HG03175 (cell line): ENCODE results near the gene PCSK6.
"Not testable (repeated sequence)": the region's sequence is repeated elsewhere in the genome, so short reads cannot be mapped to it uniquely, and the experiment has no call there.

Experiments
- ATAC-seq: cut with Tn5 transposase; IDR thresholded peaks from one replicate; pipeline ENCODE4 v1.9.1; 2021; ENCODE audit warnings: mild to moderate bottlenecking, moderate library complexity; ENCODE audit not compliant: unreplicated experiment

Gene PCSK6

DNA sequence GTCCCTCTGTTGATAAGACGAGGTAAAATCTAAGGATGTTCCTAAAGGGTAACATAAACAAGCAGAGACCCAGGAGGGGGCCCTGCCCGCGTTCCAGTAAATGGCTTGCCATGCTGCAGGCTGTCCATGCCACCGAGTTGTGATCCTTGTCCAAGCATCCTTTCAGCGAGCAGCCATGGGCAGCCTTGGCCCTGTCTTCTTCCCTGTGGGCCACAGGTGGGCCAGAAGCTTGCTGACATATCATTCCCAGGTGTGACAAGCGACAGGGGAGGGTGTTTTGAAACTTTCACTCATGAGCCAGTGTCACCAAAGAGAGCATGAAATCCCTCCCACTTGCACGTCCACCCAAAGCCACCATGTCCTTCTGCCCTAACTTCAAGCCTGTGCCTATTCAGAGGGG lies 53.7 kb downstream of the PCSK6 start:
- ATAC-seq = no peak

DNA sequence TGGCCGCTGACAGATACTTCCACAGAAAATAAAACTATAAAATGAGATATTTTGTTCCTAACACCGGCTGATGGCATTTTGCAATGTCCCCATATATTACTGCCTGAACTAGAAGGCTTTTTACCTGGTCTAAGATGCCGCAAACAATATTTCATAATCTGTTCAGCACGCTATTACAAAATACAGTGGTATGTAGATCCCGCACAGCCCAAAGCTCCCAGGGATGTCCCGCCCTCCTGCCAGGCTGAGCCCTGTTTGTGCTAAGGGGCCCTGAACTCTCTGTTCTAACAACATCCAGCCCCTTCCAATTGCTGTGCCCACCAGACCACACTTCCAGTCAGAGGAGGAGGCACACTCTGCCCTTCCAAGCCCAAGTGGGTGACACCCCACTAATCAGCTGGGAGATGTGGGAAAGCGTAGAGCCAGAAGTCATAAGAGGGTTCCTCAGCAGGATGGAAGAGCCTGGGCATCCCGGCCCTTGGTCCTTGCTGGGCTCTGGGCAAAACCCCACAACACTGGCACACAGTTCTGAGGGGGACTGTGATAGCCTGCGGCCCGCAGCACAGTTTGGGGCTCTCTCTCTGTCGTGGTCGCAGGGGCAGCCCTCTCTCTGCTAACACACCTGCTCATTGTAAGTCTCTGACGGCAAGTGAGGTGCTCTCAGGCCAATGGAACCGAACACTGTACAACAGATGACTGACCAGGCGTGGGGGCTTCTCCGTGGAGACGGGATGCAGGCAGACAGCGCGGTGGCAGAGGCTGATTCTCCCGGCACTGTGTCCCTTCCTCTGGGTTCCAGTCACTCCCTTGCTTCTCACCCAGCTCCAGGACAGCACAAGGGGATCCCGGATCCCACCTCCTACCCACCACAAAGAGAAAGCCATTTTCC lies 55.2 kb downstream of the PCSK6 start:
- ATAC-seq = no peak

DNA sequence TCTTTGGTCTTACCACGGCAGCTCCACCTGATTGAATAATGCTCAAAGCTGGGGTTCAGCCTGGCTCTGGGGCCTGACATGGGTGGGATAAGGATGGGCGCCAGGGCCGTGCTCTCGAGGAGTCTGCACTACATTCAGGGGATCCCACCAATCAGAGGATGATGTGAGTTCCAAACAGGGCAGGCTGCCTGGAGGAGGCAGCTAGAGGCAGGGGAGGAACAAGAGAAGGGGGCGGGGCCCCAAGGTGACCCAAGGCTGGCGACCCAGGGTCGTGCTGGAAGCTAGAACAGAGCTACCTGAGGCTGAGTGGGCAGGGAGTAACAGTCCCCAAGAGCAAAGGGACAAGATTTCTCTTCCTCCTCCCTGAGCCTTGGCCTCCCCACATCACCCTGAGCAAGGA lies 56.1 kb downstream of the PCSK6 start:
- ATAC-seq = no peak

DNA sequence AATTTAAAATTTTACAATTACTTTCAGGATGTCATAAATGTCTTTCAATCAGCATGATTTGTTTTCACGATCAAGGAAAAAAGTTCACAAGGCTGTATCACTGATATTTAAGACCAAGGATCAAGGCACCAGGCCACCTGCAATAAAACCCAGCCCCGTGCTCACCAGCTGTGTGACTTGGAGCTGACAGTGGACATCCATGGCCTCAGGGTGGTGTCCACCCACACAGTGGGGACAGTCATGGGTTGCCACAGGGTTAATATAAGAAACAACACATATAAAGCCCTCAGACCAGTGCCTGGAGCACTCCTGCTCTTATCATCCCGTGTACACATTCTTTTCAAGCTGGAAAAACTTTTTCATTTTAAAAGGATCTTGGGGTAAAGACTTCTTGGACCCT lies 56.5 kb downstream of the PCSK6 start:
- no peak for ATAC-seq

DNA sequence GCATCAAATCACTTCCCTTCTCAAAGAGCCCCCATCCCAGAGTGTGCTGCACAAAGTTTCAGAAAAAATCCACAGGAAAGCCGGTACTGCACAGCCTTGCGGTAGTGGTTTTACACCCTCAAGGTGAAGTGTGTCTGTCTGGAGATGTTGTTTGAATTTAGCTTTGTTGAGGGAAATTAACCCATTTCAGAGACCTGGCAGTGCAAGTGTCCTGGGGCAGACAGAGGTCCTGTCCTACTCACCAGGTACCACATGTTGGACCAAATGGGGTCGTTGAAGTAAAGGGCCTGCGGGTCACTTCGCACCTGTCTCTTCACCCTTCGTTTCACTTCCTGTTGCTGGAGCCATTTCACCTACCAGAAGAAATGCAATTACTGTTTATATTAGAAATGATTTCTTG lies 57.8 kb downstream of the PCSK6 start:
- ATAC-seq = no peak

DNA sequence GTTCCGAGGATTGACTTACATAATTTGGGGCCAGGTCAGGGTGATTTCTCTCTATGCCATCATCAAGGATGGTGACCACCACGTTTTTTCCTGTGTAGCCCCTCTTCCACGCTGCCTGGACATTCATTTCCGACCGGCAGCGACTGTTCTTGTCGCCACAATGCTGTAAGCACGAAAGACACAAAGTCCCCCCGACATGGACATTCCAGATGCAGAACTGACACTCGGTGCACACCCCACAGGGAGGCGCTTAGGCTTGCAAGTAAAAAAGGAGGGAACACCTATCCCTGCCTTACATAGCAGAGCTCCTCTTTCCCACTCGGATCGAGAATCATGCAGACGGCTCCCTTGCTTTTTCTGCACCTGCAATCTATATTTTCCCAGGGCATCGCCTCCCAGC lies 58.2 kb downstream of the PCSK6 start:
- ATAC-seq = no peak

DNA sequence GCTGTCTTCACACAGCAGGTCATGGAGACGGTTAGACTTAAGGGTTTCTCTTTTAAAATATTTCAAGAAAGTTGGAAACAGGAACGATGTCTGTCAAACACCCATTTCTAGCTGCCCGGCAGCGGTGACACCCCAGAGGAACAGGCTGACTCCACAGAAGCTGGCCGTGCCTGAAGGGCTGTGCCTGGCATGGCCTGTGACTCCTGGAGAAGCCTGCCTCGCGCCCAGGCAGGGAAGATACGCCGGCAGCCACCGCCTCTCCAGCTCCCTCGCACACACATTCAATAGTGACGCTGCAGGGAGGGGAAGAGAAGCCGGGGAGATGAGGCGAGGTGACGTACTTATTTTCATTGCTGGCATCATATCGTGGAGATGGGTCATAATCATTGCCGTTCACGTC lies 59.9 kb downstream of the PCSK6 start:
- ATAC-seq = no peak

DNA sequence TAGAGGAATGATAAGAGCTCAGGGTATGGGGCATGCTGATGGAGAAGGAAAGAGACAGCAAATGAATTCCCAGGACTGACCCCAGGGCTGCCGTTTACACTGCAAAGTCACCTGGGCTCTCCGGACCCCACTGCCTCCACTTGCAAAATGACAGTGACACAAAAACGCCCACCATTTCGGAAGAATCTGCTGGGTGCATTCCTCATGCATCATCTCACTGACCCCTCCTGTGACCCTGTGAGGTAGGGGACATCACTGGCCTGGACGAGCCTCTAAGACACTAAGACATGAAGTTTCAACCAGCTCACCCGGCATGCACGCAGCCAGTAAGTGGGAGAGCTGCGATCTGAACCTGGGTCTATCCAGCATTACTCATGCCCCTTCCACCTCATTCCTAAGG lies 60.3 kb downstream of the PCSK6 start:
- ATAC-seq = no peak

DNA sequence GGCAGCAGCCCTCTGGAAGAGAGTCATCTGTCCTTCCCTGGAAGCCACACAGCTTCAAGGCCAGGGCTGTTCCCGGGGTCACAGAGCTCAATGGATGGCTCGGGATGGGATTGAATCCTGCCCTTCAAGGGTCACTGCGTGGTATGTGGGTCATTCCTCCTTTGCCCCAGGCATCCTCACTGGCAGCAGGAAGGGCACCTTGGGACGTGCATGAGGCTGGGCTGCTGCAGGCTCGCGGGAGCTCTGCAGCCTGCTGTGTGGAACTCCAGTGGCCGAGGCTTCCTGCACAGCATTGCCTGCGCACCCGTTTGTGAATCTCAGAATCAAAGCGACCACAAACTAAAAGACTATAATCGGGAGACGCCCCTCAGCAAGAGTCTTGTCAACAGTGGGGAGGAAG lies 60.7 kb downstream of the PCSK6 start:
- ATAC-seq = no peak

DNA sequence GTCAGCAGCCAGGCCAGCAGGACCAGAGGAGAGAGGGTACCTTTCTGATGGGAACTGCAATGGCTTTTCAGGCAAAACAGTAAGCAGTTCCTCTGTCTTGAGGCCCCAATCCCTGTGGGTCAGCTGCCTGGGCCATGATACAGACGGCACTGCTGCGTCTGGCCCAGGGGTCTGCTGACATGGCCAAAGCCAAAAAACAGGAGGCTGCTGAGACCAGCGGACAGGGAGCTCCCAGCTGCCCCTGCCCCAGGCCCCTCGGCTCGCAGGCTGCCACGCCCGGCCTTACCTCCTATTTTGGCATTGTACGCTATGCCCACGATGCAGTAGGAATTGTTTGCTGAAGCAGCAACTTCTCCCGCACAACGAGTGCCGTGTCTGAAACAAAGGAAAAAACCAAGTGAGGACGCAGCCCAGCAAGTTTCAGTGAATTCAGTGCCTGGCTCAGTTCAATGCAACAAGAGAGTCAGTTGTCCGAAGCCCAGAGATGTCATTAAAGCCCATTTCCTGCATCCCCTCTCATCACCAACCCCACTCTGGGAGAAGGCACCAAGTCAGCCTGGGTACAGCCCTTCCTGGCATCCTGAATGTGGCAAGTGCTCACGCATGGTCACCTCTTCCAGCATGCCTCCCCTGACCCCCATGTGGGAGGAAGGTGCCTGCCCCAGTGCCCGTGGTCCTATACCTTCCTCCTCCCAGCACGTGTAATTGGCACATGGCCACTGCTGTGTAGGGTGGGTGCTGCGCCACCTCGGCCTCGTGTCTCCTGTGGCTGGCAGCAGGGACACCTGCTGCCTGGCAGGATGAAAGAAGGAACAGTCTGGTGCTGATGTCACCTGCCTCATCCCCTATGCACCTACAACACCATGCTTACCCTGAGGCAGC lies 61.7 kb downstream of the PCSK6 start:
- no peak for ATAC-seq

DNA sequence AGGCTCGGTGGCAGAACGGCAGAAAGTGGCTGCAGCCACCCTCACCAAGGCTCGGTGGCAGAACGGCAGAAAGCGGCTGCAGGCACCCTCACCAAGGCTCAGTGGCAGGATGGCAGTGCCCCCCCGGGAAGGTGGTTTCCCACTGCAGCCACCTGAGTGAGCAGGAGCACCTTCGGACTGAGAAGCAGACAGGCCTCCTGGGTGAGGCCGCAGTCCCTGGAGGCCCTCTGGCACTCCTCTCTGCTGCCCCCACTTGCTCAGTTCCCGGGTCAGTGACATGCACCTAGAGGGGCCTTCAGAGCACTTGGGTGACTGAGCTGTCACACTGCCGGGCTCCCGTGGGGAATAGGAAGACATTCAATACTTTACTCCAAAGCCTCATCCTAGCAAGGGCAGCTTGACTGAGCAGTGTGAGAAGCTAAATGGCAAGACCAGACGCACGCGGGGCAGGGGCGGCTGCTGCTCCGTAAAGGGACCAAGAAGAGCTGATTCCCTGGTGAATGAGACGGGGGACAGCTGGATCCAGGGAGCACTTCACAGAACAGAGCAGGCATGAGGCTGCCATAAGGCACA lies 62.7 kb downstream of the PCSK6 start:
- no peak for ATAC-seq

DNA sequence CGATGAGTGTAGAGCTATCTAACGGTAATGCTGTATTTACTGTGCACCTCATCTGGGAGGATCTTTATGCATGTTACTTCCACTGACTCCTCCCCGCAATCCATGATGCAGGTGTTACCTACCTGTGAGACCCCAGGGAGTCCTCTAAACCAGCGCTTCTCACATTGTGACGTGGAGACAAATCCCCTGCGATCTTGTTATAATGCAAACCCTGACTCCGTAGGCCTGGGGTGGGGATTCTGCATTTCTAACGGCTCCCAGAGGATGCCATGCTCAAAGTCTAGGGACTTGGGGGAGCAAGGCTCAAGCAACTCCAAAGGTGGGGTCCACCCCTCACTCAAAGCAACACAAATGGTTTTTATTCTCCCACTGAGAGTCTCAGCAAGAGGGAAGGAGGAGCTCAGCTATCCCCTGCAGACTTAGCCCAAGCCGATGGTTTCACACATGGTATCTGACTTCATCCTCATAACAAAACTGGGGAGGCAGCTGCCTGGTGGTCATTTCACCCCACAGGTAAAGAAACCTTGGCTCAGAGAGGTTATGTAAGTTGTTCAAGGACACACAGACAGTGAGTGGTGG lies 63.6 kb downstream of the PCSK6 start:
- ATAC-seq = no peak

DNA sequence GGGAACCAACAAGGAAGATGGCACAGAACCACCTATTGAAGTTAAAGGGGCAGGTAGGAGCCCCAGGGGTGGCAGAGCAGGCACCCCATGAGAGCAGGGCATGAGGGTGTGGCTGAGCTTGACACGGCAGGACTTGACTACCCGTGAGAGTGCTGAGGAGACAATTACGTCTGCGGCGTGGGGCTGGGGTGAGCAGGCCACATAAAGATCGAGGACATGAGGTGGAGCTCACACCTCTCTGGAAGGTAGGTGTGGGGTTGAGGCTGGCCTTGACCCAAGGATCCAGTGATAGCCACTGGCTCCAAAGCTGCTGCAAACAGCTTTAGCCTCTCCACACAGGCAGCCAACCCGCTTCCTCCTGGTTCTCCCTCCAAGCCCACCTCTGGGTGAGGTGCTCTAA lies 64.5 kb downstream of the PCSK6 start:
- ATAC-seq = no peak

DNA sequence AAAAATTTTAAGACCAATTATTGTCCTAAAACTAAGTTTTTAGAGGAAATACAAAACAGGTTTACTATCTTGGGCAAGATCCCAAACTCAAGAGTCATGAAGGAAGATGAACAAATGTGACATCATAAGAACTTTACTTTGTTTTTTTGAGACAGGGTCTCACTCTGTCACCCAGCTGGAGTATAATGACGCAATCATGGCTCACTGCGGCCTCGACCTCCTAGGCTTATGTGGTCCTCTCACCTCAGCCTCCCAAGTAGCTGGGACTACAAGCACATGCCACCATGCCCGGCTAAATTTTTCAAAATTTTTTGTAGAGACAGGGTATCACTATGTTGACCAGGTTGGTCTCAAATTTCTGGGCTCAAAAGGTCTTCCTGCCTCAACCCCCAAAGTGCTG lies 69.3 kb downstream of the PCSK6 start:
- no peak for ATAC-seq

DNA sequence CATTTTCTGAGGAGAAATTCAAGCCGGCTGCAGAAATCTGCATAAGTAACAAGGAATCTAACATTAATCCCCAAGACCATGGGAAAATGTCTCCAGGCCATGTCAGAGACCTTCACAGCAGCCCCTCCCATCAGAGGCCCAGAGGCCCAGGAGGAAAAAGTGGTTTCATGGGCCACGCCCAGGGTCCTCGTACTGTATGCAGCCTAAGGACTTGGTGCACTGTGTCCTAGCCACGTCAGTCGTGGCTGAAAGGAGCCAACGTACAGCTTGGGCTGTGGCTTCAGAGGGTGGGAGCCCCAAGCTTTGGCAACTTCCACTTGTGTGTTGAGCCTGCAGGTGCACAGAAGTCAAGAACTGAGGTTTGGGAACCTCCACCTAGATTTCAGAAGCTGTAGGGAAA lies 73.0 kb downstream of the PCSK6 start:
- ATAC-seq = not testable (repeated sequence)

DNA sequence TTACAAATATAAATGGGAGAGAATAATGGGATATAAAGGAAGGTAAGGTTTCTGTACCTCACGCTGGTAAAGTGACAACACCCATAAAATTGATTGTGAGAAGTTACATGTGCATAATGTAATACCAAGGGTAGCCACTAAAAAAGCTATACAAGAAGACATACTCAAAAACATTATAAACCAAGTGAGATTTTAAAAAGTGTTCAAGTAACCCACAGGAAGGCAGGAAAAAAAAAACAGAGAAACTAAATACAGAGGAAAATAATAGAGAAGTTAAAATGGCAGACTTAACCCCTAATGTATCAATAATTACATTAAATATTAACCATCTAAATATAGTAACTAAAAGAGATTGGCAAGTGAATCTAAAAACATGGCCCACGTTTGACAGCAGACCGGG lies 76.3 kb downstream of the PCSK6 start:
- no peak for ATAC-seq

DNA sequence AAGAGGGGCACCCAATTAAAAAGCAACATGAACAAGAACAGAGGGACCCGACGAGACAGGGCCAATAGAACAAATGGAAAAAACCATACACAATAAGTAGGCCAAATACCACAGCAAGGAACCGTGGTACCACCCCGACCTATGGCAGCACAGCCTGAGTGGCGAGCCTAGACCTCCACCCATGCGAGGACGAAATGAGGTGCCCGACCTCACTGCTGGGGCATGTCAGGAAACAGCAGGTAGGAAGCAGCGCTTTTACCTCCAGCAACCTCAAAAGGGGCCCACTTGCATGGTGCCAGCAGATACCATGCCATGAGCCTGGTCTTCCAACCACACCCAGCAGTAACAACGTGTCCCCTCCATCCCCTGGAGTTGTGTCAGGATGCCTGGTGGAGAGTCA lies 77.9 kb downstream of the PCSK6 start:
- ATAC-seq = no peak

DNA sequence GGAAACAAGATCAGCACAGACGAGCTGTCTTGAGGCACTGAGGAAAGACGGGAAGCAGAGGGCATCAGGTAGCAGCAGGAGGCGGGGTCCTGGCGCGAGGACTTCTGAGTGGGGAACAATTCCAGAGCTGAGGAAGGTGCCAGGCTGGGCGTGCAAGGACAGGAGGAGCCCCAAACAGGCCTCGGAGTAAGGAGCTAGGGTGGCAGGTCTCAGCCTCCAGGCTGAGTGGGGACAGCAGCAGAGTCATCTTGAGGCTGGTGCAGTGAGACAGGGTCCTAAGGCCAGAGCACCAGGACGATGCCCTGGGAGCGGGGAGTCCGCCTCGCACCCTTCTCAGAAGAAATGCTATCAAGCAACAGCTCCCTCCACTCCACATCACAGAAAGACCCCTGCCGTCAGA lies 78.4 kb downstream of the PCSK6 start:
- ATAC-seq = no peak

DNA sequence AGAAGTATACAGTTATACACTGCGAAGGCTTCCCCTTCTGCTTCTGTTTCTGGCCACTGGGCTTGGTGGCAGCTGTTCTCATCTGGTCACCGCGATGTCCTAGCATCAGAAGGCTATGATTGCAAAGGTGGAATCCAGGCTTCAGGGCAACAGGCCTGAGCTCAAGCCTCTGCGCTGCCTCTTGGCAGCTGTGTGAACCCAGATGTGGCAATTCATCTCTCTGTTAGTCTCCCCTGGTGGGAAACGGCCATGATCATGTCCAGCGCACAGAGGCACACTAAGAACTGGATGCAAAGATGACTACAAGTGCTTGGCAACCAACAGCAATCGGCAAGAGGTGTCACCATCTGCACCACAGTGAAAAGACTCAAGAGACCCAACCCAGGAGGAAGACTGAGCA lies 78.9 kb downstream of the PCSK6 start:
- ATAC-seq = no peak

DNA sequence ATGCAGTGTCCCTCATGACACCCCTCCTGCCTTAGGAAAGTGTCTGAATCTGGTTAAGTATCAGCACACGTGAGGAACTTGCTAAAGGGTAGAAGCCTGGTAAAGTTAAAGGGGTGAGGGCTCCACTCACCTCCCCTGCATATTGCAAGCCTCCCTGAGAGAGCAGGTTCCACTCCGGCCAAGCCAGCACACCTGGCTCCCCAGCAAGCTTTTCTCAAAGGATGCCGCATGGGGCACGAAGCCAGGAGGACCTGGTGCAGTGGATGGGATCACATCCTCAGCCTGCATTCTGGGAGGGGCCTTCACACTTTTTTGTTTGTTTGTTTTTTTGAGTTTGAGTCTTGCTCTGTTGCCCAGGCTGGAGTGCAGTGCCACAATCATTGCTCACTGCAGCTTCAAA lies 79.9 kb downstream of the PCSK6 start:
- no peak for ATAC-seq

DNA sequence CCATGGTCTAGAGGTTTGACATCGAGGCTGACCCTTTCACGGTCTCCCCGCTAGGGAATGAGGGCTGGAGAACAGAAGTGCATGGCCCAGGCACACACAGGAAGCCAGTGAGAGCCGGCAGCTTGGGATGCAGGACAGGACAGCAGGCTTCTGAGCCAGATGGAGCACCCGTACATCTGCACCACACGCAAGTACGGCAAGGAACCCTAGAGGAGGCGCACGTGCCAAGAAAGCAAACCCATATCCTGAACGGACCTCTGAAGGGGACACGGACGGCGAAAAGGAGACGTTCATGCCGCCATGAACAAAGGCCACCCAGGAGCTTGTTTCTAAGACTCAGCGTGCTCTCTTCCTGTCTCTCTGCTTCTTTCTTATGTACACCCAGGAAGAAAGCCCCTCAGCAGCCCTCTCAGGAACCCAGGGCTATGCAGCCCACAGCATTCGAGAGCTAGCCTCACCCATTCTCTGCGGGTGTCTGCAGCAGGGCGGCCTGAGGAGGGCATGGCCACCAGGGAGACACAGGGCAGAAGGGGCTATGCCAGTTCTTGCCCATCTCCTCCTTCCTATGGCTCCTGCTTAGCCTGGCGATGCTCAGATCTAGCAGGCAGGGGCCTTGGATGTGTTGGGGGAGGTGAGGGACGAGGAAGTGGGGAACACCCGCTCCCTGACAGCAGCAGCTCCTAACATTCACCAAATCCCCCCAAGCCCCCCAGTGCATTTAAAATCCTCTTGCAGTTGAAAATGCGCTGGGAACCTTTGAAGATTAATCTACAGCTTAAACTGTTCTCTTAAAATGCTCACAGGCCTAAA lies 81.3 kb downstream of the PCSK6 start:
- no peak for ATAC-seq
